Measurements from ENCODE around the gene SLC50A1.

SLC50A1 gene

DNA sequence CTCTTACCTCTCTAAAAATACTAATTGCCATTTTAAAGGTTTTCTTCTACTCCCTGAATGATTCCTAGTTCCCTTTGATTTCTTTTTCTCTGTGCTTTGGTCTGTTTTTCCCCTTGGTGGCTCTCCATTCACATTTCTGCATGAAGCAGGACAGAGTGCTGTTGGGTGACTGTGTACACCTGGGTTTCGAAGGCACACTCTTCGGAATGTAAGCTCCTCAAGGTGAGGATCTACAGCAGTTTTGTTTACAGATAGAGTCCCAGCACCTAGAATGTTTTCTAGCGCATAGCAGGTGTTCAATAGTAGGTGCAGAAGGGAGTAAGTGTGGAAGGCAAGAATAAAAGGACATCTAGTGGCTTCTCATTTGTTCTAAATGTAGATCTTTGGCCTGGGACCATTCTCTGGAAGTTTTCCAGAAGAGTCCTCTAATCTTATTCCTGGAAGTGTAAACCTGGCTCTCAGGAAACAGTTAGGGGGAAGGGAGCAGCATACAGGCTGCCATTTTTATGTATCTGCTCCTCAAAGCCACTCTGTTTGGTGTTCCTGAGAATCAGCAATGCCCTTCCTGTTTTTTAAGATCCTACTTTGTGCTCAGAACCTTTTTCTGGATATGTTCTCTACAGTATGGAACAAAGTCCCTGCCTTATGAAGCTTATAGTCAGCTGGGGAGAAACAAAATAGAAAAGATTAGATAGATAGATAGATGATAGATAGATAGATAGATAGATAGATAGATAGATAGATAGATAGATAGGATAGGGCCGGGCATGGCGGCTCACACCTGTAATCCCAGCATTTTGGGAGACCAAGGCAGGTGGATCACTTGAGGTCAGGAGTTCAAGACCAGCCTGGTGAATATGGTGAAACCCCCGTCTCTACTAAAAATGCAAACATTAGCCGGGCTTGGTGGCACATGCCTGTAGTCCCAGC is 30.8 kb upstream of the SLC50A1 start:
- H3K9me3 ChIP-seq = no peaks in the 10 kb centered on the region
- no peaks in the 10 kb centered on the region for H3K27me3 ChIP-seq
- no peaks in the 10 kb centered on the region for H3K36me3 ChIP-seq
- peaks cover 5 to 8% of the 10 kb centered on the region in 2 experiments for H3K4me1 ChIP-seq (ENCODE audit: control insufficient read depth in 1 of 2, insufficient read depth in 1 of 2, low read depth in 1 of 2, low read length in 1 of 2)
- no peak overlapping the region for H3K27ac ChIP-seq
- H3K4me3 ChIP-seq (ENCODE audit: low read depth in 1 of 2, low read length in 1 of 2) = no peak overlapping the region
- TF ChIP-seq, protein P1, sequence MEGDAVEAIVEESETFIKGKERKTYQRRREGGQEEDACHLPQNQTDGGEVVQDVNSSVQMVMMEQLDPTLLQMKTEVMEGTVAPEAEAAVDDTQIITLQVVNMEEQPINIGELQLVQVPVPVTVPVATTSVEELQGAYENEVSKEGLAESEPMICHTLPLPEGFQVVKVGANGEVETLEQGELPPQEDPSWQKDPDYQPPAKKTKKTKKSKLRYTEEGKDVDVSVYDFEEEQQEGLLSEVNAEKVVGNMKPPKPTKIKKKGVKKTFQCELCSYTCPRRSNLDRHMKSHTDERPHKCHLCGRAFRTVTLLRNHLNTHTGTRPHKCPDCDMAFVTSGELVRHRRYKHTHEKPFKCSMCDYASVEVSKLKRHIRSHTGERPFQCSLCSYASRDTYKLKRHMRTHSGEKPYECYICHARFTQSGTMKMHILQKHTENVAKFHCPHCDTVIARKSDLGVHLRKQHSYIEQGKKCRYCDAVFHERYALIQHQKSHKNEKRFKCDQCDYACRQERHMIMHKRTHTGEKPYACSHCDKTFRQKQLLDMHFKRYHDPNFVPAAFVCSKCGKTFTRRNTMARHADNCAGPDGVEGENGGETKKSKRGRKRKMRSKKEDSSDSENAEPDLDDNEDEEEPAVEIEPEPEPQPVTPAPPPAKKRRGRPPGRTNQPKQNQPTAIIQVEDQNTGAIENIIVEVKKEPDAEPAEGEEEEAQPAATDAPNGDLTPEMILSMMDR (IDR thresholded peaks at IDR 0.05) = no peak

DNA sequence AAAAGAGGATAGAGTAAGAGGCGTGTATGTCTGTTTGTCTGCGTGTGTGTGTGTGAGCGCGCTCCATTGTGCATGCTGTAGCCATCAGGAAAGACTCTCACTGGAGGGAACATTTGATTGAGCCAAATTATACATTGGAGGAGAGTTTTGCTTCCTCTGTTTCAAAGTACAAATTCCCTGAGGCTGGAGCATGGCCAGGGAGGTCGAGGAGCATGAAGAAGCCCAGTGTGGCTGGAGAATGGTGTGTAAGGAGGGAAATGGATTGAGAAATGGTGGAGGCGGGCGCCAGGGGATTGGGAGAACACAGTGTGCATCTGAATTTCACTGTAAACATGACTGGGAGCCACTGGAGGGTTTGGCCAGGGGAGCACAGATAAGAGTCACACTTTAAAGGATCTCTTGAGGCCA is 30.0 kb upstream of the SLC50A1 start:
- Histone ChIP-seq H3K4me1 (ENCODE audit: control insufficient read depth in 1 of 2, insufficient read depth in 1 of 2, low read depth in 1 of 2, low read length in 1 of 2) (peaks cover 5 to 8% of the 10 kb centered on the region in 2 experiments), H3K36me3 (no peaks in the 10 kb centered on the region), H3K27ac (no peak overlapping the region), H3K4me3 (ENCODE audit: low read depth in 1 of 2, low read length in 1 of 2) (no peak overlapping the region), H3K9me3 (no peaks in the 10 kb centered on the region), H3K27me3 (no peaks in the 10 kb centered on the region)
- TF ChIP-seq, protein P1 (IDR thresholded peaks at IDR 0.05) = no peak

DNA sequence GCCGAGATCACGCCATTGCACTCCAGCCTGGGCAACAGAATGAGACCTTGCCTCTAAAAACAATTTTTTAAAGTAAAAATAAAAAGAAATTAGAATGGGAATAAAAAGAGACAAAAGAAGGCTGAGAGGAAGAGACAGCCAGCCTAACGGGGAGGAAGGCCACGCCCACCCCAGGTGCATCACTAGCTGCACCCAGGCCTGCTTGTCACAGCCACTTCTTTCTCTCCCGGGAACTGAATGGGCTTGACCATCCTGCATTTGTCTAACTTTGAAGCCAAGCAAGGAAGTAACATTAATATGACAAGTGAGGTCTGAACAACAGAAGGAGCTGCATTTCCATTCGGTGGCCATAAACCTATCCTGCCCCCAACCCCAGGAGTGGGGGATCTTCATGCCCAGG is 28.8 kb upstream of the SLC50A1 start:
- Histone ChIP-seq H3K9me3 (no peaks in the 10 kb centered on the region), H3K27me3 (no peaks in the 10 kb centered on the region), H3K4me3 (ENCODE audit: low read depth in 1 of 2, low read length in 1 of 2) (no peak overlapping the region), H3K27ac (no peak overlapping the region), H3K36me3 (no peaks in the 10 kb centered on the region), H3K4me1 (ENCODE audit: control insufficient read depth in 1 of 2, insufficient read depth in 1 of 2, low read depth in 1 of 2, low read length in 1 of 2) (peaks cover 5 to 7% of the 10 kb centered on the region in 2 experiments)
- TF ChIP-seq, protein P1 (IDR thresholded peaks at IDR 0.05) = no peak

DNA sequence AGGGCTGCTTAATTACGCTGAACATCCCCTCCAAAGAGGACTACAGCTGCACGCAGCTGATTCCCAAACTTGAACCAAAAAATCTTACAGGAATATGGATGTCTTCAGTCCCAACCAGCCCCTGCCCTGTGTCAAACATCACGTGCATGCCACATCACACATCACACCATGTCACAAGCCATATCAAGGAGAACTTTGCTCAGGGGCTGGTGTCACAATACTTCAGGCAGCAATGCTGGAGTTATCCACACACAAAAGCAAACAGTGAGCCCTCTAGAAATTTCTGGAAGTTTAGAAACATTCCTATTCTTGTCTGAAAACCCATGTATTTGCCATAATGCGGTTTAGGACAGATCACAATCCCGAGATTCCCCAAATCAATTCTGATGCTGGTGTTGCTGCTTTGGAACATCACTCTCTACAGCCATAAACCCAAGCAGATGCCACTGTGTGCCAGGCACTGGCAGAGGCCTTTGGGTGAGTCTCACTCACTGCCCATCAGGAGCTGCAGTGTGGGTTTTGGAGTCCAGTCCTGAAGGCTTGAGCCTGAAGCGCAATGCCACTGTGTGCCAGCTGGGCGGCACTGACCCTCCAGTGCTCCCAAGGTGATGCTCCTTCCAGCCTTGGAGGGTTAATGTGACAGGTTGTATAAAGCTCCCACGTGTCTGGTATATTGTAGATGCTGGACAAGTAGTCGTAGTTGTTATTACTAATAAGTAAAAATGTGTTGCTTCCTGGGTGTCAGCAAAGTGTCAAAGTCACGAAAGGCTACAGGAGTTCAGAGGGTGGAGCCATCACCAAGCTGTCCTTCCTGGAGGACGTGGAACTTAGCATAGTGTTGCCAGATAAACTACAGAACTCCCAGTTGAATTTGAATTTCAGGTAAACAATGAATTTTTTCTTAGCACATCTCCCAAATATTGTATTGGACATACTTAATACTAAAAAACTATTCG is 28.1 kb upstream of the SLC50A1 start:
- H3K9me3 ChIP-seq = no peaks in the 10 kb centered on the region
- H3K27ac ChIP-seq = no peak overlapping the region
- TF ChIP-seq, protein P1 (IDR thresholded peaks at IDR 0.05) = no peak
- no peaks in the 10 kb centered on the region for H3K36me3 ChIP-seq
- no peaks in the 10 kb centered on the region for H3K4me1 ChIP-seq (ENCODE audit: control insufficient read depth in 1 of 2, insufficient read depth in 1 of 2, low read depth in 1 of 2, low read length in 1 of 2)
- no peak overlapping the region for H3K4me3 ChIP-seq (ENCODE audit: low read depth in 1 of 2, low read length in 1 of 2)
- H3K27me3 ChIP-seq = no peaks in the 10 kb centered on the region

DNA sequence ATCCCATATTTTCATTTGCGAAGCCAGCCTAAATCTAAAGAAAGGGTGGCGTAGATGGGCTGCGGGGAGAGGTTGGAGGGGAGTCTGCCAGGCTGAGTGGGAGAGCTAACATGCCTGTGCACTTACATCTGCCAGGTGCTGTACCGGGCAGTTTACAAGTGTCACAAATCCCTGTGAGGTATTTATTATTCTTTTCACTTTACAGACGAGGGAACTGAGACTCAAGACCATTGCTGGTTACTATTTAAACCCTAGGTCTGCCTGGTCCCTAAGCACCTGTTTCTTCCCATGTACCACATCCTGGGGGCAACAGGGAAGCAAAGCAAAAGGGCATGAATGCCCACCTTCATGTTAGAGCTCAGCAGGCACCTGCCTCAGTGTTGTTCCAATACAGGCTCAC is 27.4 kb upstream of the SLC50A1 start:
- Histone ChIP-seq H3K9me3 (no peaks in the 10 kb centered on the region), H3K27me3 (no peaks in the 10 kb centered on the region), H3K36me3 (no peaks in the 10 kb centered on the region)

More for the DNA sequence above, 27.4 kb upstream of the SLC50A1 start:
- TF ChIP-seq, protein P1 (IDR thresholded peaks at IDR 0.05) = no peak
- Histone ChIP-seq H3K4me1 (ENCODE audit: control insufficient read depth in 1 of 2, insufficient read depth in 1 of 2, low read depth in 1 of 2, low read length in 1 of 2) (no peaks in the 10 kb centered on the region), H3K4me3 (ENCODE audit: low read depth in 1 of 2, low read length in 1 of 2) (no peak overlapping the region), H3K27ac (no peak overlapping the region)

Data from neutrophil (primary cell).